GM18520 (cell line): ENCODE results near the gene OR10AD1.

ENCODE experiments used
- ATAC-seq: cut with Tn5 transposase; IDR thresholded peaks from one replicate; pipeline ENCODE4 v1.9.1; 2021; ENCODE audit not compliant: unreplicated experiment

OR10AD1 gene

GRCh38 chr12:48192861-48193260 is 10.2 kb downstream of the OR10AD1 start:
- ATAC-seq: no peak

- ATAC-seq: no peak
Measured at GRCh38 chr12:48191096-48191495, 12.0 kb downstream of the OR10AD1 start.

- no peak for ATAC-seq
Measured at GRCh38 chr12:48189331-48190125, 13.6 kb downstream of the OR10AD1 start.

GRCh38 chr12:48187916-48188695 is 15.0 kb downstream of the OR10AD1 start:
- ATAC-seq: no peak

- no peak for ATAC-seq
Measured at GRCh38 chr12:48185181-48185919, 17.7 kb downstream of the OR10AD1 start.

GRCh38 chr12:48184549-48184922 is 18.6 kb downstream of the OR10AD1 start:
- no peak for ATAC-seq

- no peak for ATAC-seq
Measured at GRCh38 chr12:48183876-48184548, 19.1 kb downstream of the OR10AD1 start.

- ATAC-seq: no peak
Measured at GRCh38 chr12:48183091-48183875, 19.8 kb downstream of the OR10AD1 start, which contains the start of gene CCDC184. Gene CCDC184 (plus strand): TSS chr12:48183644. CDS start chr12:48184123, 479 bp downstream.

GRCh38 chr12:48182631-48183030 is 20.5 kb downstream of the OR10AD1 start:
- no peak for ATAC-seq

- no peak for ATAC-seq
Measured at GRCh38 chr12:48180857-48181495, 22.1 kb downstream of the OR10AD1 start.

GRCh38 chr12:48180424-48180823 is 22.7 kb downstream of the OR10AD1 start:
- no peak for ATAC-seq

GRCh38 chr12:48179466-48179865 is 23.6 kb downstream of the OR10AD1 start:
- no peak for ATAC-seq

GRCh38 chr12:48177982-48178381 is 25.1 kb downstream of the OR10AD1 start:
- ATAC-seq: no peak

- no peak for ATAC-seq
Measured at GRCh38 chr12:48176417-48176751, 26.7 kb downstream of the OR10AD1 start.

- ATAC-seq: no peak
Measured at GRCh38 chr12:48175613-48176416, 27.3 kb downstream of the OR10AD1 start.

GRCh38 chr12:48169011-48169410 is 34.1 kb downstream of the OR10AD1 start:
- ATAC-seq: no peak

GRCh38 chr12:48165089-48165981 is 37.8 kb downstream of the OR10AD1 start:
- no peak for ATAC-seq

- no peak for ATAC-seq
Measured at GRCh38 chr12:48164451-48164850, 38.6 kb downstream of the OR10AD1 start.
